ENCODE results near the gene IRGQ.
"Not testable (repeated sequence)": the region's sequence is repeated elsewhere in the genome, so short reads cannot be mapped to it uniquely, and the experiment has no call there.

IRGQ gene

DNA sequence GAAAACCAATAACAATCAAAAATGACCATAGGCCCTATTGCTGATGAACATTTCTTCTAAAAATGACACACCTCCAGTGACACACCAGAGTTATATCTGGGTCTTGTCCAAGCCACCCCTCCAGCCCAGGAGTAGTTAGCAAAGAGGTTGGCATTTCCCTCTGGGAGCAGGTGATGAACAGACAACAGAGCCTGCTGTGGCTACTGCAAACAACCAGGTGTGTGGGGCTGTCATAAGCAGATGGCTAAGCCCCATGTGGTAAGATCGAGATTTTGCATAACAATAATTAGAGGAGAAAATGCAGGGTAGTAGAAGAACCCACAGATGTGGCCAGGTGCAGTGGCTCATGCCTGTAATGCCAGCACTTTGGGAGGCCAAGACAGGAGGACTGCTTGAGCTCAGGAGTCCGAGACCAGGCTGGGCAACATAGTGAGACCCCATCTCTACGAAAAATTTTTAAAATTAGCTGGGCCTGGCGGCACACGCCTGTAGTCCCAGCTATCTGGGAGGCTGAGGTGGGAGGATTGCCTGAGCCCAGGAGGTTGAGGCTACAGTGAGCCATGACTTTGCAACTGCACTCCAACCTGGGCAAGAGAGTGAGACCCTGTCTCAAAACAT, 25.7 kb downstream of the IRGQ start:
- DNase-seq: peak; percentile 16

DNA sequence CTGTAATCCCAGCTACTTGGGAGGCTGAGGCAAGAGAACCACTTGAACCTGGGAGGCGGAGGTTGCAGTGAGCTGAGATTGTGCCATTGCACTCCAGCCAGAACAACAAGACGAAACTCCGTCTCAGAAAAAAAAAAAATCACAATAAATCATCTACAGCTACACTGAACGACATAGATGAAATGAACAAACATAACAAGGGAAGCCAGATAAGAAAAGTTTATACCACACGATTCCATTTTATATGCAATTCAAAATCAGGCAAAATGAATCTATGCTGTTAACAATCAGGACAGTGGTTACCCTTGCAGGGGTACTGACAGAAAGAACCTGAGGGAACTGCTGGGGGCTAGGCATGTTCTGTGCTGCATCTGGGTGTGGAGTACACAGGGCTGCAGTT, 26.3 kb downstream of the IRGQ start:
- DNase-seq: no peak

DNA sequence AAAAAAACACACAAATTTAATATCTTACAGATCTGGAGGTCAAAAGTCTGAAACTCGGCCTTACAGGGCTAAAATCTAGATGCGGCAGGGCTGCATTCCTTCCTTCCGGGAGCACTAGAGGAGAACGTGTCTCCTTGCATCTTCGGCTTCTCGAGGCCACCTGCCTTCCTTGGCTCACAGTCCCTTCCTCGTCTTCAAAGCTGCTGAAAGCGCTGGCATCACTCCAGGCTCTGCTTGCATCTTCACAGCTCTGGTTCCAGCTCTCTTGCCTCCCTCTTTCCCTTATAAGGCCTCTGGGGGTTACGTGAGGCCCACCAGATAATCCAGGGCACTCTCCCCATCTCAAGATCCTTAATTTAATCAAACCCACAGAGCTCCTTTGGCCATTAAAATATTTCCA, 31.1 kb downstream of the IRGQ start:
- DNase-seq: no peak

DNA sequence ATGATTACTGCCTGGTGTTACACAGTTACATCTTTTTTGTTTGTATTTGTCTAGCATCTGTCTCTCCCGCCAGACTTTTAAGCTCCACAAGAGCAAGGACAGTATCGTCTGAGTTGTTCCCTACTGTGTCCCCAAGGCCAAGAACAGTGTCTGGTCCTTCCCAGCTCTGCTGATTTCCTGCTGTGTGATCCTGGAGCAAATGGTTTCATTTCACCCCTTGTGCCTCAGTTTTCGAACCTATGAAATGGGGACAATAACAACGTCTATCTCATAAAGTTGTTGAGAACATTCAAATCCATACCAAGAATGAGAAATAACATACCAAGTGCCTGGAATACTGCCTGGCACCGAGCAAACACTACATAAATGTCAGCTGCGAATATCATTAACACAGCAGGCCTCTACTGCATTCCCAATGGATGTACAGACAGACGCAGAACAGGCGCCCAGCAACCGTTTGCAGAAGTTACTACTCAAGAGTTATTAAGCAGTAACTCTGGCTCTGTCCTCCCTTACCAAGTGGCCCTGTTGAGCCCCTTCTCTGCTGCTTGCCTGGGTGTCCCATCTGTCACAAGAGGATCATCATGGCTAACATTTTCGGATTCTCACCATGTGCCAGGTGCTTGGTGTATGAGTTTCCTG, 32.0 kb downstream of the IRGQ start:
- DNase-seq: no peak

DNA sequence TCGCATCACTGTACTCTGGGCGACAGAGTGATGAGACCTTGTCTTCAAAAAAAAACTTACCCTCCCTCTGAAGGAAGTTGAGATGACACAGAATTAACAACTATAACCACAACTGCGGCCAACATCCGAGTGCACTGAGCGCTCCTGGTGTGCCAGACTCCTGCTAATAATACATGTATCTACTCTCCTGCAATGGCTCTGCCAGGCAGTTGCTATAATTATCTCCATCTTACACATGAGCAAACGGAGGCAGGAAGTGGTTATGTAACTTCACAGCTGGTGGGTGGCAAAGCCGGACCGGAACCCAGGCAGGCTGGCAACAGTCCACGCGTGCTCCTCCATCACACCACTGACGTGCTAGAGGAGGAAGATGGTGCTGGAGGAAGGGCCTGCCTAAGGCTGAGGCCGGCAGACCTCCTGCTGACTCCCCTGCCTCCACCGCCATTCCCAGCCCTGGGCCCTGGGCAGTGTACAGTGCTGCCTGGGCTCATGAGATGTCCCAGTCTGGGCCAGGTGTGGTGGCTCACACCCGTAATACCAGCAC, 33.2 kb downstream of the IRGQ start:
- peak; percentile 42 for DNase-seq

DNA sequence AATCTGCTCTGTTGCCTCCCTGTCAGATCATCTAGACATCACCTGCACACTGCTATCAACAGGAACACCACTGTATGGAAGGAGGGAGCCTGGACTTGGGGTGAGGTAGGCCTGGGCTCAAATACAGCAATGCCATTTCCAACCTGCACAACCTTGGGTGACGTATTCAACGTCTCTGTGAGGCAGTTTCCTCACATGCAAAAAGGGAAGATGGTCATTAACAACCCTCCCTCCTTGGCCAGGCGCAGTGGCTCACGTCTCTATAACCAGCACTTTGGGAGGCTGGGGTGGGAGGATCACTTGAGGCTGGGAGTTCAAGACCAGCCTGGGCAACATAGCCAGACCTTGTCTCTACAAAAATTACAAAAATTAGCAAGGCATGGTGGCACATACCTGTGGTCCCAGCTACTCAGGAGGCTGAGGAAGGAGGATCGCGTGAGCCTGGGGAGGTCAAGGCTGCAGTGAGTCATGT, 33.7 kb downstream of the IRGQ start:
- DNase-seq: no peak

DNA sequence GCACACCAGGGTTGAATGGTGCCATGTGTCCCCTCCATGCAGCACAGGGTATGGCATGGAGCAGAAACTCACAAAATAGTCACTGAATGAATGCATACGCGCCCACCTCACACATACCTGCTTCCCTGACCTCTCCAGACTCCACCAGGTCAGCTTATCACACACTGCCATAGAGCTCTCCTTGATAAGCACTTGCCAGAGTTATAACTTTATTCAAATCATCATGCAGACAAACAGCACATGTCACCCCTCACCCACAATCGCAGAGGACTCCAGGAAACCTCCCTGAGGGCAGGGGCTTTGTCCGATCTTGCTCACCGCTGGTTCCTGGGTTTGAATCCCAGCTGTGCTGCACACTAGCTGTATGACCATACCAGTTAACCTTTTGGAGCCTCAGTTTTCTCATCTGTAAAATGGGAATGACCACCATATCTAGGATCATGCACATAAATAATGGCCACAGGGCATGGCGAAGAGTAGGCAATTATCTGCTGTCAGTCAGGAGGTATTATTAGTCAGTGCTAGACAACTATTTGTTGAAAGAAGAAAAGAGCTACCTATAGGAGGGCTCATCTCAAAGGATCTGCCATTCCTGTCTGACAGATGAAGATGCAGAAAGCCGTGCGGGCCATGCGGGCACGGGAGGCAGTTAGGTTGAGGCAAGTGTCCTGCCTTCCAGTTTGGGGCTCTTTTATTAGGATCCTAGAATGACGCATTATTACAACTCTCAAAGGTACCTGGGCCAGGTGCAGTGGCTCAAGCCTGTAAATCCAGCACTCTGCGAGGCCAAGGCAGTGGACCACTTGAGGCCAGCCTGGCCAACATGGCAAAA, 34.6 kb downstream of the IRGQ start:
- DNase-seq: no peak

DNA sequence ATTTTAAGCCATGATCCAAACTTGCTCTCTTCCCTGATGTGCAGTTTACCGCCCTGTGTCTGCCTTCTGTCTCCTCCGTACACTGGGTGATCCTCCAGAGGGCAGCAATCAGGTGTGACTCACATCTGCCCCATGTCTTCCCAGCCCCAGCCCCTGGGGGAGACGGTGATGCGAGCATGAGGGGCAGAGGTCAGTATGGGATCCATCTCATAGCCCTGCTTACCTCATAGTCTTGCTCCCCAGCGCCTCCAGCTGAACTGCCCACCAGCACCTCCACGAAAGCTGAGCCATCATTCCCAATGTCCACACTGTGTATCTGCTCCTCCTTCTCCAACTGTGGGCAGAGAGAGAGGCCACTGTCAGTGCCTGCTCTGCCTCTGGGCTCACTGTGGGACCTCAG, 35.2 kb downstream of the IRGQ start:
- DNase-seq: no peak

DNA sequence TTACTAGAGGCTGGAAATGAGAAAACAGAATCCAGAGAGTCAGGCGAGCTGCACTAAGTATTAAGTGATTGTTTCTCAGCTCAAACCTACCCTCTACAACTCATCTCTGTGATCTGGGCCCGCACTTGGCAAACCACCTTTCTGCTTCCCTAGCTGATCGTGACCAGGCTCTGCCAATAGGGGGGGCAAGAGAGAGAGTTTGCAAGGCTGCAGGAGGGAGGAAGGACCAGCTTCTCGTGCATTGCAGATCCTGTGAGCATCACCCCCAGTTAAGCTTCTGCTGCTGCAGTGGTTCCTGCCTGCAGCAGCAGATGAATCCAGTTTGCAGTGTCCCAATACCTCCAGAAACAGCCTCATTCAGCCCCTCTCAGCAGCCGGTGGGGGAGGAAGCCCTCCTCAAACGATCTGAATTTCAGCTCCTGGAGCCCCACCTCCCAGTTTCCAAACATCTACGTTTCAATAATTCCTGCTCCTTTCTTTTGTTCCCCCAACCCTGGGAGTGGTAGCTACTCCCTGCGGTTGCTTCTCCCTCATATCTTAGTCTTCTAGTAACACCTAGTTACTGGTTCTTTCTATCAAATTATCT, 40.7 kb downstream of the IRGQ start:
- DNase-seq: no peak

DNA sequence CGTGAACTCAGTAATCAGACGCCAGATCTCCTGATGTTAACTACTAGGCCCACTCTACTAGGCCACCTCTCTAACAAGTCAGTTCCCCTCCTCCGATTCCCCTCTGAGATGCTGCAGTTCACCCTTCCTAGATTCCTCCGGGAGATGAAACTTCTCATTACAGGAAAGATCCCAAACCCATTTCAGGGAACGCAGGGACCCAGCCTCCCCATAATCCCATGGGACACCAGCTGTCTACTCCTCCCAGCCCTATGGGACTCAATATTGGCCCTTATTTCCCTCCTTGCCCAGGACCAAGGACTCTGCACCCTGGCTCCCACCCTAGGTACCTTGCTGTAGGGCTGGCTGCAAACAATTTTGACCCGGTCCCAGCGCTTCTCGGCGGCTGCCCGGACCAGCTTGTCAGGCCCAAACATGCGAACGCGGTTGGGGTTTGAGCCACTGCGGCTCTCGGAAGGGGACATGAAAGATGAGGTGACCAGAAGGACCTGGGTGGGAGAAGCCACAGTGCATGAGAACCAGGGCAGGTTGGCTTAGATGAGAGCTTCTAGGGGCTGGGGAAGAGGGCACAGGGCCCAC, 41.5 kb downstream of the IRGQ start:
- no peak for DNase-seq

DNA sequence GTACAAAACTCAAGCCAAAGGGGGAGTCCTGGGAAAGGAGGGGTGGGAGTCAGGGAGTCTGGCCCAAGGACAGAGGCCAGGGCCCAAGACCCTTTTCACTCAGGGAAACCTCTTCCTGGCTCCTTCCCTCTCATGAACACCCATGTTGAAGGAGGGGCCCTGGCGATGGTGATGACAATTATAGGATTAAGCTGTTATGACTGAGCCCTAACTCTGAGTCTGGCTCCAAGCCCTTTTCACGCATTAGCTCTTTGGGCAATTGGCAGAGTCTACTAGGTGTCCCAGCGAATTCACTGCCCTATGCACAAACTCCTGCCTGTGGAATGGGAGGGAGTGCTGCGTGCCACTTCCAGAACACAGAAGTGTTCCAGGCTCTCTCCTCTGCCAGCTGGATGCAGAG, 42.3 kb downstream of the IRGQ start:
- DNase-seq: no peak

DNA sequence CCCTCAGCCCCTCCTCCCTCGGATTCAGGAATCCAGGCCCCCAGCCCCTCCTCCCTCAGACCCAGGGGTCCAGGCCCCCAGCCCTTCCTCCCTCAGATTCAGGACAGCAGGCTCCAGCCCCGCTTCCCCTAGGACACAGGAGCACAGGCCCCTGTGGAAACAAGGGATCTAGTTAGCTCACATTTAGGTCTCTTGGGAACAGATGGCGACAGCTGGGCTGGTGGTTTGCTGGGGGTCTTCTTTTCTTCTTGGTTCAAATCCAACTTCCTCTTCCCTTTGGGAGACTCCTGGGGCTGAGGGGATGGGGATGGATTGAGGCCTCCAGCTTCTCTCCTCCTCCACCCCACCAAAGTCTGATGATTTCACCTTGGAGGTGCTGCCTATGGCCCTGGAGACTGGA, 43.3 kb downstream of the IRGQ start:
- no peak for DNase-seq

DNA sequence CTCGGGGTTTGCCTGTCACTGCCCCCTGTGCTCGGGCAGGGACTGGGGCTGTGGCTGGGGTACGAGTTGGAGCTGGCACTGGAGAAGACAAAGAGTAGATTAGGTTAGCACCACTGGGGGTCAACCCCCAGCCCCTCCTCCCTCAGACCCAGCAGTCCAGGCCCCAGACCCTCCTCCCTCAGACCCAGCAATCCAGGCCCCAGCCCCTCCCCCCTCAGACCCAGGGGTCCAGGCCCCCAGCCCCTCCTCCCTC, 43.8 kb downstream of the IRGQ start:
- no peak for DNase-seq

DNA sequence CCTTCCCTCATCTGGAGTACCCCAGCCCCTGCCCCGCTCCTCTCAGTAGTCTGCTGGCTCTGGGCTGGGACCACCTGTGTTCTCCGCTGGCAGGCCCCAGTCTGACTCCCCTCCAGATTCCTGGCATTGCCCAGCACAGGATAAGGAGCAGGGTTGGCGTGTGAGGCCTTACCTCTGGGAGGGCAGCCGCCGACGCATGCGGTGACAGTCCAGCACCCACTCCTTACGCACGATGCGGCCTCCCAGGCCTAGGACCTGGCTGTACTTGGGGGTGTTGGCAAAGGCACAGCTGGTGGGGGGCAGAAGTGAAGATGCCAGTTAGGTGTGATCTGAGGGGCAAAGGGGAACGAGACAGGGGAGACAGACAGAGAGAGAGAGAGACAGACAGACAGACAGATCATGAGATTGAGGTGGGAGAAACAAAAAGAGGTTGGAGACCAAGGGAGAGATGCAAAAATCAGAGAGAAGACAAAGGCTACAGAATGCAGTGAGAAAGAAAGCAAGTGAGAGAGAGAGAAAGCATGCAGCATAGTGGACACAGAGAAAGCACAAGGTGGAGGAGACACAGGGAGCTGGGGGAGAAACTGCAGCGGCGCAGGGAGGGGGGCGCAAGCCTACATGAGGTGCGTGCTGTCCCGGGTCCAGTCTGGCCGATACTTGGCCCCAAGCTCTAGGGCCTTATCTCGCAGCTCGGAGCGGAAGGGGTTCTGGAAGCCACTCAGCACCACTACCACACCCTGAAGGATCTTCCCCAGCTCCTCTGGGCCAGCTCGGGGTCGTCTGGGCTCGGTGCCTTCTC, 44.3 kb downstream of the IRGQ start:
- DNase-seq: no peak

DNA sequence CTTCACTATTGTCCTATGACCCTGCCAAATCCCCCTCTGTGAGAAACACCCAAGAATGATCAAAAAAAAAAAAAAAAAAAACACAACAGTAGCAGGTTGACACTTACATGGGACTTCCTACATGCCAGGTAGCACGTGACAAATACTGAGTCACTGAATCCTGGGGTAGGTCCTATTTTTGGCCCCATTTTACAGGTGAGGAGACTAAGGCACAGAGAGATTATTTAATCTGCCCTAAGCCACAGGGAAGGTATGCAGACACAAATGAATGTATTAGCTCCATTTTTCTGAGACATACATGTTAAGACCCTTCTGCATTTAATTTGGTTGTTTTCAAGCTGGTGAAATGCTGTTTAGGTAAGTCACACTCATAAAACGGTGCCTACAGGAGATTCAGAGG, 47.2 kb downstream of the IRGQ start:
- no peak for DNase-seq

DNA sequence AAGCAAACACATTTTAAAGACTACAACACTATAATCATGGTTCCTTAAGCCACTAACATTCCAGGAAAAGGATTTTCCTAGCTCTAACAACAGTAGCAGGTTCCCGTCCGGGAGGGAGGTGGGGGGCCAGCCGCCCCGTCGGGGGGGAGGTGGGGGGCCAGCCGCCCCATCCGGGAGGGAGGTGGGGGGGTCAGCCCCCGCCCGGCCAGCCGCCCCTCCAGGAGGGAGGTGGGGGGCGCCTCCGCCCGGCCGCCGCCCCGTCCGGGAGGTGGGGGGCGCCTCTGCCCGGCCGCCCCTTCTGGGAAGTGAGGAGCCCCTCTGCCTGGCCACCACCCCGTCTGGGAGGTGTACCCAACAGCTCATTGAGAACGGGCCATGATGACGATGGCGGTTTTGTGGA, 48.0 kb downstream of the IRGQ start:
- DNase-seq: not testable (repeated sequence)

DNA sequence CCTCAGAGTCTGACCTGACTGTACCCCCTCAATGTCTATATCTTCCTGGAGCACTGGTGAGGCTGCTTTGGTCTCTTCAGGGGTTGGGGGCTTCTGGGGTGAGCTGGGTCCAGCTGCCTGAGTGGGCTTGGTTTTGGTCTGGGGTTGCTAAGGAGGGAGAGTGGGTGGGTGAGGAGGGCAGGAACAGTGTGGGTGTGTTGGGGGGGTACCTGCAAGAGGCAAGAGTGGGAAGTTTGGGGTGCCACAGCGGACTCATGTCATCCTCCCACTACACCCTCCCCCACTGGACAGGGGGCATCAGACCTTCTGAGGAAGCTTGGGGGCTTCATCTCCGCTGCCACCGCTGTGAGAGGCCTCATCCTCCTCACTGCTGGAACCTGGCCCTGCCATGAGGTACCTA, 49.4 kb downstream of the IRGQ start:
- no peak for DNase-seq

DNA sequence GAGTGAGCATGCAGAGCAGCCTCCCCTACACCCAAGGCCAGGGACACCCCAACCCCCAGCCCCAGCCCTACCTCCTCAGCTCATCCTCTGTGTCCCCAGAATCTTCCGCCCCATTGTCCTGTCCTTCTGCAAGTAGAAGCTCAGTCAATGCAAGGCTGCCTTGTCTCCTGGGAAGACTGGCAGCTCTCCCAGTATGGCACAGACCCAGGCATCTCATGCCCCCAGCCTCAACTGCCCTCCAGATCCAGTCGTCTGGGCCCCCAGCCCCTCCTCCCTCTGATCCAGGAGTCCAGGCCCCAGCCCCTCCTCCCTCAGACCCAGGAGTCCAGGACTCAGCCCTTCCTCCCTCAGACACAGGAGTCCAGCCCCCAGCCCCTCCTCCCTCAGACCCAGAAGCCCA, 50.0 kb downstream of the IRGQ start:
- no peak for DNase-seq

DNA sequence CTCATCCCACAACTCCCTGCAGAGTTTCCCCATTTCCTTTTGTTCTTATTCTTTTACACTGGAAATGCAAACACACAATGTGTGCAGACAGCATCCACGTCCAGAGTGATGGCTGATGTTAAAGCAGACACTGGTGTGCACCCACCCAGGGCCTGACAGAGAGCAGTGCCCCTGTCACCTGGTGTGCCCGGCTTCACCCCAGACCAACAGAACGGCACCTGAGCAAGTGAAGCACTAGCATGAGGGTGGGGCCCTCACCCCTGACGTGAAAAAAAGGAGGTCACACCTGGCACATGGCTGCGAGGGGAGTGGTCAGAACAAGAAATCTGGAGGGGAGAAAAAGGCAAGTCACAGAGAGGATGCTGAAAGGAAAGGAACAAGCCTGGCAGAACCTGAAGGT, 50.7 kb downstream of the IRGQ start:
- DNase-seq: no peak

DNA sequence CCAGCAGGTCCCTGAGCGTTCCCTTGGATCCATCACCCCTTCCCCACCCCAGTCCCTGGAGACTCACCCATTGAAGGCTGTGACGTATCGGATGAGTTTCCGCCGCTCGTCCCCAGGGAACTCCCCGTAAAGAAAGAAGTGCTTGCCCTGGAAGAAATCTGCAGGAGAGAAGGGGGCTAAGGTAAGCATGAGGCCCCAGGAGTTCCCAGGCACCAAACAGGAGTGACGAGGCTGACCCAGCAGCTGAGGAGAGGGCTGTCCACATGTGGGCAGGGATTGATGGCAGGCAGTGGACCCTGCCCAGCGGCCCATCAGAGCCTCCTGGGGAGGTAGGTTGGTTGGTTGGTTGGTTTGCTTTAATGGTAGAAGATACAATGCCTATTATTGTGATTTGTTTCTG, 51.9 kb downstream of the IRGQ start:
- DNase-seq: no peak

DNA sequence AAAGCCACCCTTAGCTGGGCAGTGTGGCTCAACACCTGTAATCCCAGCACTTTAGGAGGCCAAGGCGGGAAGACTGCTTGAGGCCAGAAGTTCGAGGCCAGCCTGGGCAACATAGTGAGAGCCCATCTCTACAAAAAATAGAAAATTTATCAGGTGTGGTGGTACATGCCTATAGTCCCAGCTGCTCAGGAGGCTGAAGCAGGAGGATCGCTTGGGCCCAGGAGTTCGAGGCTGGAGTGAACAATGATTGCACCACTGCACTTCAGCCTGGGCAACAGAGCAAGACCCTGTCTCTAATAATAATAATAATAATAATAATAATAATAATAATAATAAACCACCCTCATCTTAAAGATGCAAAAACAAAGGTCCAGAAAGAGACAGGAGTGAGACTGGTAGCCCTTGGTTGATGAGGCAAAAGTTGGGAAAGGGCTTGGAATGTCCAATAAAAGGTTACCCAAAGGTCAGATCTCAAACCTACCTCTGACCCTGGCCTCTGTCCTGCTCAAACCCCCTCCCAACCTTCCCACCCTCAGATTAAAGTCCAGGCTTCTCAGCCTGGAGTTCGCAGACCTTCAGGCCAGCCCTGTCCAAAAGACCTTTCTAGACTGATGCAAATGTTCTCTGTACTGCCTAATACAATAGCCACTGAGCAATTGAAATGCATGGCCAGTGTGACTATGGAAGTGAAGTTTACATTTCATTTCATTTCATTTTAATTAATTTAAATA, 53.8 kb downstream of the IRGQ start:
- no peak for DNase-seq

DNA sequence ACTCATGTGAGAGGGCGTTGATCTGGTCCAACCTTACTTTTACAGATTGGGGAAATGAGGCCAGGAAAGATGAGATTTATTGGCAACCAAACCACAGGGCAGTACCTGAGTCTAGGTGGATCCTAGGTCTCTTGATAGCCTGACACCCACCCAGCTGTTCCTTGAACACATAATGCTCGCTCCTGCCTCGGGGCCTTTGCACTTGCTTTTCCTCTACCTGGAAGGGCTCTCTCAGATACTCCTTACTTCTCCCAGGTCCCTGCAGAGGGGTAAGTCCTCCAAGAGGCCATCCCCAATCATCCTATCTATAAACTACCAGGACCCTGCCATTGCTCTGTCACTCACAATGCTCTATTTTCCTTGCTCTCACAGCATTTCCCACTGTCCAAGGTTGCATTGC, 55.6 kb downstream of the IRGQ start:
- DNase-seq: no peak
